Mesendoderm (in vitro differentiated cells): ENCODE results near the gene FXN.

Experiments
- DNase-seq: peaks from one replicate; pipeline ENCODE4 v3.0.0; 2013
- H2AK5ac ChIP-seq: 2 replicates; pipeline ENCODE4 v1.6.1; 2013; ENCODE audit warnings: low read length, inconsistent platforms
- H2BK120ac ChIP-seq: 2 replicates; pipeline ENCODE4 v1.6.1; 2013; ENCODE audit warnings: low read depth, mild to moderate bottlenecking, low read length, moderate library complexity, mixed read lengths
- H2BK15ac ChIP-seq: replicated peaks from 2 replicates; pipeline ENCODE4 v1.6.1; 2013; ENCODE audit warnings: low read depth, mild to moderate bottlenecking, moderate library complexity
- H2BK5ac ChIP-seq: 2 replicates; pipeline ENCODE4 v1.6.1; 2013; ENCODE audit warnings: low read length, inconsistent platforms
- H3K18ac ChIP-seq: 2 replicates; pipeline ENCODE4 v1.6.1; 2013; ENCODE audit warnings: mild to moderate bottlenecking, low read length, mixed read lengths
- H3K23ac ChIP-seq: one replicate; pipeline ENCODE4 v1.6.1; 2013; ENCODE audit warnings: low read length
- H3K27ac ChIP-seq: 2 replicates; pipeline ENCODE4 v1.5.1; 2013; ENCODE audit warnings: low read depth, mild to moderate bottlenecking, inconsistent platforms, low read length, moderate library complexity
- H3K27me3 ChIP-seq: 2 replicates; pipeline ENCODE4 v1.6.1; 2013; ENCODE audit warnings: low read length, control low read depth, mild to moderate bottlenecking, inconsistent platforms; ENCODE audit not compliant: insufficient read depth, poor library complexity
- H3K36me3 ChIP-seq: 2 replicates; pipeline ENCODE4 v1.6.1; 2013; ENCODE audit warnings: low read length, inconsistent platforms; ENCODE audit not compliant: control insufficient read depth, insufficient read depth
- H3K4ac ChIP-seq: one replicate; pipeline ENCODE4 v1.6.1; 2013; ENCODE audit warnings: low read depth, mild to moderate bottlenecking, low read length, moderate library complexity
- H3K4me1 ChIP-seq: 2 replicates; pipeline ENCODE4 v1.6.1; 2013; ENCODE audit warnings: low read depth, low read length, inconsistent platforms; ENCODE audit not compliant: control insufficient read depth
- H3K4me2 ChIP-seq: 2 replicates; pipeline ENCODE4 v1.6.1; 2013; ENCODE audit warnings: low read length
- H3K4me3 ChIP-seq: 2 replicates; pipeline ENCODE4 v1.5.1; 2013; ENCODE audit warnings: mild to moderate bottlenecking, low read length
- H3K56ac ChIP-seq: one replicate; pipeline ENCODE4 v1.6.1; 2013; ENCODE audit warnings: low read length
- H3K79me1 ChIP-seq: 2 replicates; pipeline ENCODE4 v1.6.1; 2013; ENCODE audit warnings: low read length, inconsistent platforms
- H3K79me2 ChIP-seq: 2 replicates; pipeline ENCODE4 v1.6.1; 2013; ENCODE audit warnings: mild to moderate bottlenecking, low read length; ENCODE audit not compliant: control insufficient read depth, insufficient read depth
- H3K9ac ChIP-seq: 2 replicates; pipeline ENCODE4 v1.6.1; 2013; ENCODE audit warnings: low read length, inconsistent platforms
- H4K5ac ChIP-seq: one replicate; pipeline ENCODE4 v1.6.1; 2013; ENCODE audit warnings: low read length
- H4K8ac ChIP-seq: one replicate; pipeline ENCODE4 v1.6.1; 2013; ENCODE audit warnings: low read depth, mild to moderate bottlenecking, control low read depth, low read length, moderate library complexity
- WGBS: extraction: QIAGEN DNeasy Blood & Tissue Kit; methylation state at CpG from one replicate; pipeline ENCODE4 v1.1.7; 2013; ENCODE audit warnings: low lambda C conversion rate, missing lambda C conversion rate; ENCODE audit not compliant: insufficient coverage; ENCODE audit errors: extremely low coverage; 5-methylcytosine and 5-hydroxymethylcytosine counted together

Gene FXN

DNA sequence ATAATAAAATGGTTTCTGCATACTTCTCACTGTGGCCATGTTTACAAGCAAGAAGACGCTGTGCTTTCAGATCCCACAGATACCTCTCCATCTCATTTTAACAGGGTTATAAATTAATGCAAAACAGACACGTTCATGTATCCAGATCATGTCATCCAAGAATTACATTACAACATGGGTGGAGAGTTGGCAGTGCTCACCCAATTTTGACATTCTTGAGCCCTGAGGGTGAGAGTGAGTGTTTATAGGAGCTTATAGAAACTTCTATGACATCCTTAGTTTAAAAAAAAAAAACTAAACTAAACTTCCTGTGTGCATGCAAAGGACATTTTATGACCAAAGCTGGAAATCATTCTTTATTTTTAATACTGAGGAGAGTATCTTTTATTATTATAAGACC lies 30.7 kb upstream of the FXN start:
- no CpG with 5 or more reads among the region's 2 CpGs for WGBS
- H4K8ac ChIP-seq: no peak overlapping the region

DNA sequence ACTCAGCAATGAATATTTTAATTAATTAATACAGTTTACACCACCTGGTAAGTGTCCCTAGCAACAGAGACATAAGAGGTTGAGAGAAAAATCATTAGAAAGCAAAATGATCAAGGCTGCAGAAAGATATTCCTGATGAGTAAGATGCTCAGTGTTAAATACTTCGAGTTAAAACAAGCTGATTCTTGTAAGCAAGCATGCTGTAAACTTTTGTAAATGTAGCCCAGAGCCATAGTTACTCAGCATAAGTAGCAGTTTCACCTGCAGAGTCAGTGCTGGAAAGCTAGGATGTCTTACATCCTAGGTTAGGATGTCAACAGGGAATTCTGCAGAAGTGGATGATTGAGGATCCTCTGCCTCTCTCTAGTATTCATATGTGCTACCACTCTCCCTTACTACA lies 25.8 kb upstream of the FXN start:
- no peak overlapping the region for H2AK5ac ChIP-seq
- no peaks in the 10 kb centered on the region for H3K27me3 ChIP-seq
- H3K9ac ChIP-seq: no peak overlapping the region
- no peaks in the 10 kb centered on the region for H3K4me1 ChIP-seq
- H3K56ac ChIP-seq: no peak overlapping the region
- H3K79me2 ChIP-seq: no peaks in the 10 kb centered on the region
- H2BK120ac ChIP-seq: no peak overlapping the region
- no CpG with 5 or more reads among the region's 1 CpG for WGBS
- H4K8ac ChIP-seq: no peak overlapping the region
- H3K79me1 ChIP-seq: no peaks in the 10 kb centered on the region
- no peak overlapping the region for H2BK5ac ChIP-seq
- H2BK15ac ChIP-seq: no peak overlapping the region
- no peak overlapping the region for H3K4ac ChIP-seq
- H4K5ac ChIP-seq: no peak overlapping the region
- no peak overlapping the region for H3K27ac ChIP-seq
- DNase-seq: no peak
- H3K4me2 ChIP-seq: no peak overlapping the region
- H3K4me3 ChIP-seq: no peak overlapping the region
- no peak overlapping the region for H3K23ac ChIP-seq
- no peaks in the 10 kb centered on the region for H3K36me3 ChIP-seq
- no peak overlapping the region for H3K18ac ChIP-seq

More for the DNA sequence above, 30.7 kb upstream of the FXN start:
- no peaks in the 10 kb centered on the region for H3K27me3 ChIP-seq
- no peak overlapping the region for H3K27ac ChIP-seq
- H4K5ac ChIP-seq: no peak overlapping the region
- no peak overlapping the region for H3K18ac ChIP-seq
- H3K36me3 ChIP-seq: no peaks in the 10 kb centered on the region
- no peak overlapping the region for H3K9ac ChIP-seq
- H3K56ac ChIP-seq: no peak overlapping the region
- H3K79me1 ChIP-seq: no peaks in the 10 kb centered on the region
- no peak overlapping the region for H2BK15ac ChIP-seq
- H2BK5ac ChIP-seq: no peak overlapping the region
- no peak overlapping the region for H2AK5ac ChIP-seq
- no peak overlapping the region for H3K4me3 ChIP-seq
- H3K79me2 ChIP-seq: no peaks in the 10 kb centered on the region
- H3K4me2 ChIP-seq: no peak overlapping the region
- no peak overlapping the region for H3K4ac ChIP-seq
- DNase-seq: no peak
- H3K23ac ChIP-seq: no peak overlapping the region
- H3K4me1 ChIP-seq: no peaks in the 10 kb centered on the region
- no peak overlapping the region for H2BK120ac ChIP-seq

DNA sequence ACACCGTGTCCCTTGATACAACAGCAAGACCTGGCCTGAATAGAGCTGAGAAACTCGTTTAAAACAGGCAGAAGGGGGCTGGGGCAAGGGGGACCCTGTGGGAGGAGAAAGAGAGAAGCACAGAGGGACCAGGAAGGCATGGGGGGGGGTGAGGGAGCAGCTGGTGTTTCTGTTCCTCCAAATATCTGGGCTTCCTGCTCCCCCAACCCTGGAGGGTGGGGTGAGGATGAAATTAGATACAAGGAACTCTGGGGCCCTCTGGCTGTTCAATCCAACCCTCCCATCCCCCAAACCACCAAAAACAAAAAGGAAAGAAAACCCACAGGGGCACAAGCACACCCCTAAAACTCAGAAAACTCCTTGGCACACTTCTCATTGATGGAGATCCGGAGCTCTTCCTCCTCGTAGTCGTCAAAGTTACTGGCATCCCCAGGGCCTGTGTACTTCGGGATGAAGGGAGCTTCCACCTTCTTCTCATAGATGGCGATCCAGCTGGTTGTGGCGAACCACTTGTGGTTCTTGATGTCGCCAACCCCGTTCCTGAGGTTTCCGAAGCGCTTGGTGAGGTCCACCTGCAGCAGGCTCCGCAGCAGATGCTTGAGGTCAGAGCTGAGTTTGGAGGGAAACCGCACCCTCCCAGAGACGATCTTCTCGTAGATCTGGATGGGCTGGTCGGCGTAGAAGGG lies 22.7 kb upstream of the FXN start:
- Histone ChIP-seq H2BK15ac (no peak overlapping the region), H2AK5ac (no peak overlapping the region), H3K56ac (no peak overlapping the region), H3K27me3 (no peaks in the 10 kb centered on the region), H3K4me2 (no peak overlapping the region), H2BK120ac (no peak overlapping the region), H3K4me3 (no peak overlapping the region), H3K23ac (no peak overlapping the region), H4K8ac (no peak overlapping the region), H3K4ac (no peak overlapping the region), H4K5ac (no peak overlapping the region), H3K18ac (no peak overlapping the region), H3K79me1 (no peaks in the 10 kb centered on the region), H3K79me2 (no peaks in the 10 kb centered on the region), H2BK5ac (no peak overlapping the region), H3K27ac (no peak overlapping the region), H3K4me1 (no peaks in the 10 kb centered on the region), H3K9ac (no peak overlapping the region), H3K36me3 (no peaks in the 10 kb centered on the region)
- no peak for DNase-seq
- WGBS: no CpG with 5 or more reads among the region's 18 CpGs

GRCh38 chr9:69013382-69013727 lies 22.2 kb upstream of the FXN start:
- Histone ChIP-seq H3K79me2 (no peaks in the 10 kb centered on the region), H3K4me1 (no peaks in the 10 kb centered on the region), H3K18ac (no peak overlapping the region), H4K8ac (no peak overlapping the region), H3K4ac (no peak overlapping the region), H2BK15ac (no peak overlapping the region), H3K4me2 (no peak overlapping the region), H3K23ac (no peak overlapping the region), H3K27ac (no peak overlapping the region), H2AK5ac (no peak overlapping the region), H3K27me3 (no peaks in the 10 kb centered on the region), H2BK5ac (no peak overlapping the region), H4K5ac (no peak overlapping the region), H3K36me3 (no peaks in the 10 kb centered on the region), H3K4me3 (no peak overlapping the region), H3K56ac (no peak overlapping the region), H3K9ac (no peak overlapping the region), H3K79me1 (no peaks in the 10 kb centered on the region), H2BK120ac (no peak overlapping the region)
- DNase-seq: no peak
- WGBS: no CpG with 5 or more reads among the region's 26 CpGs

DNA sequence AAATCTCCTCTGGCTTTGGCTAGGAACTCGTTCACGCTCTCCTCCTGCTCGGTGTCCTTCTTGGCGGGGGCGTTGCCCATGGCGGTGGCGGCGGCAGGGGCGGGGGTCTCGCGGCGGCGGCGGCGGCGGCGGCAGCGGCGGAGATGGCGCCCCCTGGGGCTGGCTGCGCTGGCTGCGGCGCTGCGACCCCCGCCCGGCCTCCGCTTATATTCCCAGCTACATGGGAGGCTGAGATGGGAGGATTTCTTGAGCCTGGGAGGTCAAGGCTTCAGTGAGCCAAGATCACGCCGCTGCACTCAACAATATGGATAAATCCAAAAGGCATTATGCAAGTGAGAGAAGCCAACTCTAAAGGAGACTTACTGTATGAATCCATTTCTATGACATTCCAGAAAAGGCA lies 21.5 kb upstream of the FXN start, which contains the start of gene PRKACG:
Gene PRKACG (minus strand): TSS at position 101 of the 400 bp plus-strand sequence. CDS start 21 bp downstream, at position 80.
- Histone ChIP-seq H2BK5ac (no peak within 1 kb of the TSS), H3K79me2 (no peaks in the 10 kb centered on the region), H3K4me2 (no peak within 1 kb of the TSS), H2AK5ac (no peak within 1 kb of the TSS), H2BK120ac (no peak within 1 kb of the TSS), H3K36me3 (no peaks in the 10 kb centered on the region), H3K27me3 (no peaks in the 10 kb centered on the region), H3K79me1 (no peaks in the 10 kb centered on the region), H3K27ac (no peak within 1 kb of the TSS), H4K5ac (no peak within 1 kb of the TSS), H3K4ac (no peak within 1 kb of the TSS), H3K18ac (no peak within 1 kb of the TSS), H3K9ac (no peak within 1 kb of the TSS), H3K23ac (no peak within 1 kb of the TSS), H3K4me3 (no peak within 1 kb of the TSS), H4K8ac (no peak within 1 kb of the TSS), H3K4me1 (no peaks in the 10 kb centered on the region), H3K56ac (no peak within 1 kb of the TSS), H2BK15ac (no peak within 1 kb of the TSS)
- WGBS: no CpG with 5 or more reads among the region's 29 CpGs
- DNase-seq: no peak
